ENCODE measurements around the gene C22orf23. TPM values are rescaled to one million over a fixed set of nuclear protein-coding genes. Genes with fewer than 3 reads are reported as not detected.

Gene C22orf23
- total RNA-seq, 1 donor from 2014 or later = 0.93 TPM

DNA sequence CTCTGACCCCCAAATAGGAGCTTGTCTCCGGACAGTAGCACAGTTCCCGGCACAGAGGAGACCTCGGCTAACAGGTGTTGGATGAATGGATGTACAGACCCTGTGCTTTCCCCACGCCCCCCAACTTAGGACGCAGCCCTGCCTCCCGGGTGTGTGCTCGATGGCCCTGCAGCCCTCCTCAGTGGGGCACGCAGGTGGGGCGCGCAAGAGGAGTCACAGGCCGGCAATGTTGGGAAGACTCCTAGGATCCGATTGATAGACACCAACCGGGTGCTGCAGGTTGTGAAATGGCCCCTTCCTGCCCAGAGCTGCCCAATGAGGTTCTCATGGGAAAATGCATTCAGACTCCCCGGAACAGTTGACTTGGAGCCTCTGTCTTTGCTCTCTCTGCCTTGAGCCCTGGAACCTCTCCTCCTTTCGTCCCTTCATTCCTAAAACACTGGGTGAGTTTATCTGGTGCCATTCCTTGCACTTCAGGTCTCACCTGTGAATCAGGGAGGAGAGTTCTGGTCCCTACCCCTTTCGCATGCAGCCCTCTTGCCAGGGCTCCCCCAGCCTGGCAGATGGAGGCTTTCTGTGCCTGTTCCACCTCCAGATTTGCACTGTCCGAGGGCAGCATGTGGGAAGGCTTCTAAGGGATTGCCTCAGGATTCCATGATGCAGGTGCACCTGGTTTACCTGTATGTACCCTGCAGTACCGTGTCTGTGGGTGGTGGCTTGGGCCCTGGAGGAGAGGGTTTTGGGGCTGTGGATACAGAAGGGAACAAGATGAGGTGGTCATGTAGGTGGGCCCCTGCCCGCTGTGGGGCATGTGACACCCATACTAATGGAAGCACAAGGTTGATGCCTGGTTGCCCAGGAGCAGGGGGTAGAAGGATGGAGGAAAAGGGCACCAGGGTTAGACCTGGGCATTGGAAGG, 46.1 kb downstream of the C22orf23 start:
- Mint-ChIP-seq H3K9me3 (ENCODE audit: low read depth) (no peaks in the 10 kb centered on the region), H3K27ac (peak overlapping the region; percentile 64), H3K4me1 (ENCODE audit: low read depth) (peaks cover 15% of the 10 kb centered on the region), H3K4me3 (ENCODE audit: low read depth) (peak overlapping the region; percentile 82), H3K27me3 (no peaks in the 10 kb centered on the region), H3K36me3 (ENCODE audit: insufficient read depth) (peaks cover 2% of the 10 kb centered on the region)
- no peak for DNase-seq (ENCODE audit: low spot score, unreplicated experiment)
- TF ChIP-seq, protein P1, sequence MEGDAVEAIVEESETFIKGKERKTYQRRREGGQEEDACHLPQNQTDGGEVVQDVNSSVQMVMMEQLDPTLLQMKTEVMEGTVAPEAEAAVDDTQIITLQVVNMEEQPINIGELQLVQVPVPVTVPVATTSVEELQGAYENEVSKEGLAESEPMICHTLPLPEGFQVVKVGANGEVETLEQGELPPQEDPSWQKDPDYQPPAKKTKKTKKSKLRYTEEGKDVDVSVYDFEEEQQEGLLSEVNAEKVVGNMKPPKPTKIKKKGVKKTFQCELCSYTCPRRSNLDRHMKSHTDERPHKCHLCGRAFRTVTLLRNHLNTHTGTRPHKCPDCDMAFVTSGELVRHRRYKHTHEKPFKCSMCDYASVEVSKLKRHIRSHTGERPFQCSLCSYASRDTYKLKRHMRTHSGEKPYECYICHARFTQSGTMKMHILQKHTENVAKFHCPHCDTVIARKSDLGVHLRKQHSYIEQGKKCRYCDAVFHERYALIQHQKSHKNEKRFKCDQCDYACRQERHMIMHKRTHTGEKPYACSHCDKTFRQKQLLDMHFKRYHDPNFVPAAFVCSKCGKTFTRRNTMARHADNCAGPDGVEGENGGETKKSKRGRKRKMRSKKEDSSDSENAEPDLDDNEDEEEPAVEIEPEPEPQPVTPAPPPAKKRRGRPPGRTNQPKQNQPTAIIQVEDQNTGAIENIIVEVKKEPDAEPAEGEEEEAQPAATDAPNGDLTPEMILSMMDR (IDR thresholded peaks at IDR 0.05; ENCODE audit: unreplicated experiment) = no peak

DNA sequence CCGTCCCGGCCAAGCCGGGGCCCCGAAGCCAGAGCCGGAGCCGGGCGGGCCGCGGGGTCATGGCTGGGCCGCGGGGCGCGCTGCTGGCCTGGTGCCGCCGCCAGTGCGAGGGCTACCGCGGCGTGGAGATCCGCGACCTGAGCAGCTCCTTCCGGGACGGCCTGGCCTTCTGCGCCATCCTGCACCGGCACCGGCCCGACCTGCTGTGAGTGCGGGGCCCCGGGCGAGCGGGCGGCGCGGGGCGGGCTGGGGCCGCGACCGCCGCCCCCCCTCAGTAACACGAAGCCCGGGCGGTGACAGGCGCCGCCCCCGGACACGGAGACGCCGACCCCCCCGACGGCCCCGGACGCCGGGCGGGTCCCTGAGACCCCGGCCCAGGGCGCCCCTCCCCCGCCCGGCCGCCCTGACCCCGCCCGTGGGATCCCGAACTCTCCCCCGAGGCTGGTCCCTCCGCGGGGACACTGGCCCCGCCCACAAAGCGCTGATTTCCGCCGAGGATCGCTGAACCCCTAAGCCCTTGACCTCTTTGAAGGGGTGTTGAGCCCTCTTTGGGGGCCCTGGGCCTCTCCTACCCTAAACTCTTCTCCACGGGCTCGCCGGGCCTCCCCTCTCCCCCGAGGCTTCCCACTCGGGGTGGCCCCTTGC, 46.9 kb downstream of the C22orf23 start:
- TF ChIP-seq, protein P1 (IDR thresholded peaks at IDR 0.05; ENCODE audit: unreplicated experiment) = no peak
- Mint-ChIP-seq H3K4me1 (ENCODE audit: low read depth) (peaks cover 14% of the 10 kb centered on the region), H3K36me3 (ENCODE audit: insufficient read depth) (peaks cover 2% of the 10 kb centered on the region), H3K9me3 (ENCODE audit: low read depth) (no peaks in the 10 kb centered on the region), H3K27ac (peak overlapping the region; percentile 64), H3K4me3 (ENCODE audit: low read depth) (peak overlapping the region; percentile 82), H3K27me3 (peaks cover 5% of the 10 kb centered on the region)
- no peak for DNase-seq (ENCODE audit: low spot score, unreplicated experiment)

DNA sequence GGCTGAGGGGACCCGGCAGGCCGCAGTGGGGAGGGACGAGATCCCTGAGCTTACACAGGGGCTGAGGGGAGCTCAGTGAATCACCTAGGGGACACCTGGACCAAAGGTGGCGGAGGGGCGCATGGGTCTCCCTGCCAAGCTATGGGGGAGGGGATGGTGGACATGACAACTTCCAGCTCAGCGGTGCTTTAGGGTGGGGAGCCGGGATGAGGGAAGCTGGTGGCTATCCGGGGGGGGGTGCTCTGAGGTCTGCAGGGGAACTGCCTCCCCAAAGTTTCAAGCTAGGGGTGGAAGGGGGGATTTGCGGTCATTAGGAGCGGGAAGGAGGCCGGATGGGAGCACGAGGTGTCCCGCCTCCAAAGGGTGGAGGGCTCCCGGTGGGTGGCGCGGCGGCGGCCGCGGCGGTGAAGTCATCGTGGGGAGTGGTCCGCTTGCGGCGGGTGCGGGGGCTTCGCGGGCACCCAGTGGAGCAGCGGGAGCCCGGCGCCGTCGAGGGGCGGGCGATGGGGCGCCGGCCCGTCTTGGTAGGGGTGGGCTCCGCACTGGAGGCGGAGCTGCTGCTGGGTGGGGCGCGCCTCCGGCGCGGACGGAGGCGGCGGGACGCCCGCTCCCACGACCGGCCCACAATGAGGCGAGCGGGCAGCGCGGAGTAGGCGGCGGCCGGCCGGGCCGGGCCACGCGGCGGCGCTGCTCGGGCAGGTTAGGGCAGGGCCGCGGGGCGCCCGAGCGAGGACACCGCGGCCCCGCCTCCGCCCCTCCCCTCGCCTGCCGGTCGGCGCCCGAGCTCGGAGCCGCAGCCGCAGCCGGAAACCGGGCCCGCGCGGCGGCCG, 47.7 kb downstream of the C22orf23 start, which contains the start of gene MICALL1:
TSS of gene MICALL1 (plus strand) at position 764 of the 830 bp plus-strand sequence. CDS start 126 bp downstream, outside the sequence.
- peak; percentile 62 for DNase-seq (ENCODE audit: low spot score, unreplicated experiment)
- TF ChIP-seq, protein P1 (IDR thresholded peaks at IDR 0.05; ENCODE audit: unreplicated experiment) = no peak
- H3K4me3 Mint-ChIP-seq (ENCODE audit: low read depth) = peak within 1 kb of the TSS; percentile 82
- H3K9me3 Mint-ChIP-seq (ENCODE audit: low read depth) = no peaks in the 10 kb centered on the region
- peaks cover 12% of the 10 kb centered on the region for H3K4me1 Mint-ChIP-seq (ENCODE audit: low read depth)
- H3K27ac Mint-ChIP-seq = peak within 1 kb of the TSS; percentile 93
- H3K27me3 Mint-ChIP-seq = peaks cover 5% of the 10 kb centered on the region
- peaks cover 2% of the 10 kb centered on the region for H3K36me3 Mint-ChIP-seq (ENCODE audit: insufficient read depth)

DNA sequence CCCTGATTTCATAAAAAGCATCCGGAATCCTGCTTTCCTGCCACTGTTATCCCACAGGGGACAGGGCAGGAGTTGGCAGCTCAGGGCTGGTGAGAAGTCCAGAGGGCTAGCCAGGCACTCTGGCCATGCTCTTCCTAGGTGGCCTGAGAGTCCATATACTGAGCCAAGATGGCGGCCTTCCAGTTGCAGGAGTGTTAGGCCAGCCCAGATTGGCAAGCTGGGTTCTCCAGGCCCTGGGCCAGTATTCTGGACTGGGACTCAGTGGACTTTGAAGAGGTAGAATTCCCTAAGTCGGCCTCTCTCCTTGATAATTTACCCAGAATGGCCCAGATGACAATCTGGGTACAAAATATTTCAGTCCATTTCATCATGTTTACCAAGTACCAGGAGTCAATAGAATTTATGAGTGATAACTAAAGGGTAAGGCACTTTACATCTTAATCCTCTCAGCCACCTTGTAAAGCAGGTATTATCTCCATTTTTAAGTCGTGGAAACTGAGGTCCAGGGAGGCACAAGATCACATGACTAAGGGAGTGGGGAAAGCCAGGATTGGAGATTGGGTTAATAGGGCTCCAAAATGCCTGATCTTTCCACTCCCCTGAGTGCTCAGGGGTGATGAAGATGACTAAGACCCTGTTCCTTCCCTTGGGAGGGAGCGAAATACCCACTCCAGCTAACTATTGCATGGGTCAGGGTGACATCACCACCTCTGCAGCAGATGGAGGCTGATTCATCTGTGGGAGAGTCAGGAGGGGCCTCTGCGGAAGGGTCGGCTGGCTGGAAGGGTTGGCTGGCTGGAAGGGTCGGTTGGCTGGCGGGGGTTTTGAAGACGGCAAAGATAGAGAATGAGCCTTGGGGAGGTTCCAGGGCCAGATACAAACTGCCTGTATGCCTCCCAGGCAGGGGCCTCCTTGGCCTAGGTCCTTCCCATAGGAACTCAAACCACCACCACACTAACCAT, 48.5 kb downstream of the C22orf23 start:
- Mint-ChIP-seq H3K27ac (peak overlapping the region; percentile 93), H3K36me3 (ENCODE audit: insufficient read depth) (peaks cover 2% of the 10 kb centered on the region), H3K4me1 (ENCODE audit: low read depth) (peaks cover 12% of the 10 kb centered on the region), H3K27me3 (peaks cover 5% of the 10 kb centered on the region), H3K9me3 (ENCODE audit: low read depth) (no peaks in the 10 kb centered on the region), H3K4me3 (ENCODE audit: low read depth) (peak overlapping the region; percentile 77)
- DNase-seq (ENCODE audit: low spot score, unreplicated experiment) = no peak
- TF ChIP-seq, protein P1 (IDR thresholded peaks at IDR 0.05; ENCODE audit: unreplicated experiment) = no peak
